ENCODE results near the gene SULT2B1.
A peak's percentile ranks its signal among the peaks of the same experiment; 100 is the strongest.
"Not testable (repeated sequence)": the region's sequence is repeated elsewhere in the genome, so short reads cannot be mapped to it uniquely, and the experiment has no call there.

The SULT2B1 gene

DNA sequence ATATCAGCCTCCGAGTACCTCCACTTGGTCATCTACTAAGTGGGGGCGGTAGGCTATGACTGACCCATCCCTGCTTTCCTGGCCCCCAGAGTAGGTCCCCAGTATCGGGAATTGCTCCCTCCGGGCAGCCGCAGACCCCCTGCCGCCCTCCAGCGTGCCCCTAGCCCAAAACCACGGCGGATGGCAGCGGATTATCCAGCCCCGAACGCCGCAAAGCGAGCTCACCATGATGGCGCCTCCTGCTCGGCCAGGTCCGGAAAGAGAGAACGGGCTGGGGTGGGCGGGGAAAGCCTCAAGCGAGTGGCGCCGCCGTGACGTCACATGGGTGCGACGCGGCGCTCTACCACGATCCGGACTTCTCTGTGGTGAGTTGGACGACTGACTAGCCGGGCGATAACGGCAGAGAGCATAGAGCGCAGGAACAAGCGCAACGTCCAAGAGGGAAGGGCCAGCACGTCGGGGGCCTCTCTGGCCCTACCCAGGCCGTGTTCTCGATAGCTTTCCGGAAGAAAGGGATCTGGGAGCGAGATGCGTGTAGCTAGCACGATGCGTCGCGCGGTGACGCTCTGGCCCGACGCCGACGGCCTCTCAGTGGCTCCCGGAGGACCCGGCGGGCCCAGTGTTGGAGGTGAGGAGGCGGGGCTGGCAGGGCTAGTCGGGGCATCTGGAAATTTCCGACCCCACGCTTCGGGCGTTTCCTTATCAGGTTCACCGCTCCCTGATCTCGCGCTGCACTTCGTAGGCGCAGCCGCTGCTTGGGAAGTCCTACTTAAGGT is 67.1 kb downstream of the SULT2B1 start, which contains the start of the genes RPL18 and SPHK2:
TSS of gene RPL18 (minus strand) at position 263 of the 776 bp plus-strand sequence. CDS start at position 228, 35 bp downstream.
TSS of gene SPHK2 (plus strand) at position 591 of the 776 bp plus-strand sequence. CDS start 1,009 bp downstream, outside the sequence.
- peak; percentile 100 for DNase-seq (ENCODE audit: low spot score)

- peak; percentile 11 for DNase-seq (ENCODE audit: low spot score)
Observed at GRCh38 chr19:48619692-48620585, 68.0 kb downstream of the SULT2B1 start.

- peak; percentile 84 for DNase-seq (ENCODE audit: low spot score)
Observed at GRCh38 chr19:48623556-48624066, 71.6 kb downstream of the SULT2B1 start.

DNA sequence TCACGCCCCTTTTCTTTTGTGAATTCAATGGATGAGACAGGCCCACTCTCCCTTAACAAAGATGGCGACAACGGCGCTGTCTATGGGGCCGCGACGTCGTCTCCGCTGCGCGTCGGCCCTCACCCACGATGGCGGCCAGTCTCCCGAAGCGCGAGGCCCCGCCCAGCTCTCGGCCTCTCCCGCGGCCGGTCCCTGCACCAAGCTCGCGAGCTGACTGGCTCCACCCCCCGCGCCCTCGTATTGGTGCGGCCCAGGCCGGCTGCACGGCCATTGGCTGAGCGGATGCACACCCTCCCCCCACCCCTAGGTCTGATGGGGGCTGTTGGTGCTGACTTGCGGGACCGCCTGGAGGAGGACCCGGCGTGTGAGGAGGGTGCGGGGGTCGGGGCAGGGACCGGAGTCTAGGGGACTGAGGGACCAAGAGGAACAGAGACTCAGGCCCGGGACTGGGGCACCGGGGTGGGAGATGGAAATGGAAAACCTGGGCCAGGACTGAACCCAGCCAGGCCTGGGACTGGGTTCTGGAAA is 72.2 kb downstream of the SULT2B1 start:
- peak; percentile 96 for DNase-seq (ENCODE audit: low spot score)

DNA sequence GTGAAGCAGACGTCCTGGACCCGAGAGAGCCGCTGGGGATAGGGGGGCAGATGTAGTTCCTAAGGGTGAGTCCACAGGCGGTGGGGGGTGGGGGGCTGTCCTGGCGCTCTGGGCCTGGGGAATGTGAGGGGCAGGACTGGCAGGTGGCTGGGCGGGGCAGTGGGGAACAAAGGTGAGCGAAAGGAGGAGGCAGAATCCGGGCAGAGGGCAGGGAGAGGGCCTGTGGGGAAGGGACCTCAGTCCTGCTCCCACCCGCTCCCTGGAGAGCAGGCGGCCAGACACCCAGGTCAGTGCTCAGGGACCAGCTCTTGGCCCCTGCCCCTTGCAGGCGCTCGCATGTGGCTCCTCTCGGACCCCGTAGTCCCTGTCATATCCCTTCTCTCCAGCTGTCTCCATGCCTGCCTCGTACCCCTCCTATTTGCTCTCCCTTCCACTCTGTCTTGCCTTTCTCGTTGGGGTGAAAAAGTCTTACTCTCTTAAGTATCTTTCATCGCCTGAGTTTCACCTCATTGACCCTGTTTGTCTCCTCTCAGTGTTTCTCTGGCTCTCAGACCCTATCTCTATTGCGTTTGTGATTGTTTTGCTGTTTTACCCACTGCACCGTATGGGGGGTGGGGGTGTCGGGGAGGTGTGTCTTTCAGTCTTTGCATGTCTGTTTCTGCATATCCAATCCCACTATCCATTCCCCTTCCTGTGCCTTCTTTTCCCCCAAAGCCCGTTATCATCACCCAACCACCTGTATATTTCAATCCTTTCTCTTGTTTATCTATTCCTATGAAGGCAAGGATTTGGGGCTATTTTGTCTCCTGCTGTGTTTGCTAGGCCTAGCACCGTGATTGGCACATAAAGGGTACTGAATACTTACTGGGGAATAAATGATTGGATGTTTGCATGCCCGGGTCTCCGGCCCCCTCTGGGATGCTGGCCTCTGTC is 73.1 kb downstream of the SULT2B1 start:
- peak; percentile 30 for DNase-seq (ENCODE audit: low spot score)

DNA sequence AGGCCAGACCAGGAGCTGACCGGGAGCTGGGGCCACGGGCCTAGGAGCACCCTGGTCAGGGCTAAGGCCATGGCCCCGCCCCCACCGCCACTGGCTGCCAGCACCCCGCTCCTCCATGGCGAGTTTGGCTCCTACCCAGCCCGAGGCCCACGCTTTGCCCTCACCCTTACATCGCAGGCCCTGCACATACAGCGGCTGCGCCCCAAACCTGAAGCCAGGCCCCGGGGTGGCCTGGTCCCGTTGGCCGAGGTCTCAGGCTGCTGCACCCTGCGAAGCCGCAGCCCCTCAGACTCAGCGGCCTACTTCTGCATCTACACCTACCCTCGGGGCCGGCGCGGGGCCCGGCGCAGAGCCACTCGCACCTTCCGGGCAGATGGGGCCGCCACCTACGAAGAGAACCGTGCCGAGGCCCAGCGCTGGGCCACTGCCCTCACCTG is 73.9 kb downstream of the SULT2B1 start:
- no peak for DNase-seq (ENCODE audit: low spot score)

GRCh38 chr19:48627201-48627864 is 75.4 kb downstream of the SULT2B1 start:
- no peak for DNase-seq (ENCODE audit: low spot score)

- peak; percentile 6 for DNase-seq (ENCODE audit: low spot score)
Observed at GRCh38 chr19:48627865-48628314, 75.9 kb downstream of the SULT2B1 start.

GRCh38 chr19:48628486-48629296 is 76.7 kb downstream of the SULT2B1 start:
- DNase-seq (ENCODE audit: low spot score), result no peak

DNA sequence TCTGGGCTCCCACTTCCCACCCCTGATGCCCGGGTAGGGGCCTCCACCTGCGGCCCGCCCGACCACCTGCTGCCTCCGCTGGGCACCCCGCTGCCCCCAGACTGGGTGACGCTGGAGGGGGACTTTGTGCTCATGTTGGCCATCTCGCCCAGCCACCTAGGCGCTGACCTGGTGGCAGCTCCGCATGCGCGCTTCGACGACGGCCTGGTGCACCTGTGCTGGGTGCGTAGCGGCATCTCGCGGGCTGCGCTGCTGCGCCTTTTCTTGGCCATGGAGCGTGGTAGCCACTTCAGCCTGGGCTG is 77.3 kb downstream of the SULT2B1 start:
- DNase-seq (ENCODE audit: low spot score), result no peak

GRCh38 chr19:48629599-48630295 is 77.8 kb downstream of the SULT2B1 start:
- DNase-seq (ENCODE audit: low spot score), result peak; percentile 44

DNA sequence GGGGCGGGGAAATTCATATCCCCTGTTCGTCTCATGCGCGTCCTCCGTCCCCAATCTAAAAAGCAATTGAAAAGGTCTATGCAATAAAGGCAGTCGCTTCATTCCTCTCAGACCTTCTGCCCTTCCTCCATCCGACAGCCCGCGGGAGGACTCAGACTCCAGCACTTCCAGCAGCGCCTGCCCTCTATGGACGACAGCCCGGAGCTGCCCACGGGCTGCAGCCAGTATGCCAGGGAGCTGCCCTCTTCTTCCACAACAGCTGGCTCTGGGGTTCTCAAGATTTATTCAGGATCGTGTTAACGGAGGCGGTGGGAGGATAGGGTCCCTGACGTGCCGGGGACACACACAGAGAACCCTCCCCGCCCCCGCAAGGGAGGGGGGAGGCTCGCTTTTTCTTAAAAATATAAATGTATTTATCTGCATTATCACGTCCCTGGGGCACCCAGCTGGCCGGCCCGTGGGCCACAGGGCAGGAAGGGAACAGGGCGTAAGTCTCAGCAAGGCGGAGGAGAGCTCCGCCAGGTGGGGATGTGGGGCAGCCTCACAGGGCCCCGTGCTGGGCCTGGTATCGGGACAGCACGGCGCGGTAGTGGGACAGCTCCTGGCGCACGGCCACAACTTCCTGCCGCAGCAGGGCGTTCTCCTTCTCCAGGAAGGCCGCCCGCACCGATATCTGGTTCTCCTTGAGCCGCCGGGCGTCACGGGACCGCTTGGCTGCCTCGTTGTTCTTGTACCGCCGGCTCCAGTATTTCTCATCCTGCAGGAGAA is 78.5 kb downstream of the SULT2B1 start:
- DNase-seq (ENCODE audit: low spot score), result peak; percentile 48

- peak; percentile 29 for DNase-seq (ENCODE audit: low spot score)
Observed at GRCh38 chr19:48631225-48631624, 79.3 kb downstream of the SULT2B1 start.

DNA sequence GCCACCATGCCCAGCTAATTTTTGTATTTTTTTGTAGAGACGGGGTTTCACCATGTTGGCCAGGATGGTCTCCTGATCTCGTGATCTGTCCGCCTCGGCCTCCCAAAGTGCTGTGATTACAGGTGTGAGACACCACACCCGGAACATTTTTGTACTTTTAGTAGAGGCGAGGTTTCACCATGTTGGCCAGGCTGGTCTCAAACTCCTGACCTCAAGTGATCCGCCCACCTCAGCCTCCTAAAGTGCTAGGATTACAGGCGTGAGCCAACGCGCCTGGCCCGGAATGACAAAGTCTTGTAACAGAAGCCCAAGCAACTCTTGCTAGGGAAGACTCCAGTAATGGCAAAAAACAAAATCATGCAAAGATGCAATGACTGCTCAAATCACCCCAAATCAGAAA is 80.3 kb downstream of the SULT2B1 start:
- DNase-seq (ENCODE audit: low spot score), result not testable (repeated sequence)

GRCh38 chr19:48632692-48633147 is 80.7 kb downstream of the SULT2B1 start:
- DNase-seq (ENCODE audit: low spot score), result no peak

DNA sequence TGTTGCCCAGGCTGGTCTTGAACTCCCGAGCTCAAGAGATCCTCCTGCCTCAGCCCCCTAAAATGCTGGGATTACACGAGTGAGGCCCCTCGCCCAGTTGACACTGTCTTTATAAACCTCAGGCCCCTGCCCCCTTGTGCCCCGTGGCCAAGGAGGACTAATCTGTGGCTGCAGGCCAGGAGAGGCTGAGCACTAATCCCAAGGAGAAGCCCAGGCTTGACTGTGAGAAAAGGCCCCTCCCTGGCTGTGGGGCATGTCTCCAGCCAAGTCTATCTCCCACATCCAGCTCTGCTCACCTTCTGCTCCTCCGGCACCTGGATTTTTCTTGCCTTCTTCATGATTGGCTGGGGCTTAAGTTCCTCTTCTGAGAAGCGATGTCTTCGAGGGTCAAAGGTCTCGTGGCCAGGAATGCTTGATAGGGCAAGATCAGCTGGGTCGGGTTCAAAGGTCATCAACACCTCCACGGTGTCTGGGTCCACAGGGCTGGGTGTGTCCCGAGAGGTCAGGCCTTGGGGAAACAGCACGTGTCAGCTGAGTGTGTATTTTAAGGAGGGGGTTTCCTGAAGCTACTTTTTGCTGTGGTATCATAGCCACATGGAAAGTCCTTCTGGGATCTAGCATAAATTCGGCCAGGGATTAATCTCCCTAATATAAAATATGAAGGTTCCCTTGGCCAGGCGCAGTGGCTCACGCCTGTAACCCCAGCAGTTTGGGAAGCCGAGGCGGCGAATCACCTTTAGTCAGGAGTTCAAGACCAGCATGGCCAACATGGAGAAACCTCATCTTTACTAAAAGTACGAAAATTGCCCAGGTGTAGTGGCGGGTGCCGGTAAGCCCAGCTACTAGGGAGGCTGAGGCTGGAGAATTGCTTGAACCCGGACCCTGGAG is 81.4 kb downstream of the SULT2B1 start:
- DNase-seq (ENCODE audit: low spot score), result peak; percentile 5

- DNase-seq (ENCODE audit: low spot score), result no peak
Observed at GRCh38 chr19:48634036-48634342, 82.0 kb downstream of the SULT2B1 start.
